ENCODE data around the gene HKDC1.
"Not testable (repeated sequence)": the region's sequence is repeated elsewhere in the genome, so short reads cannot be mapped to it uniquely, and the experiment has no call there.

HKDC1 gene

GRCh38 chr10:69281507-69282413 lies 61.6 kb downstream of the HKDC1 start:
- DNase-seq, result no peak

- DNase-seq, result not testable (repeated sequence)
Observed at GRCh38 chr10:69284402-69284801, 64.3 kb downstream of the HKDC1 start.

GRCh38 chr10:69285699-69286098 lies 65.6 kb downstream of the HKDC1 start:
- no peak for DNase-seq

- no peak for DNase-seq
Observed at GRCh38 chr10:69287181-69287580, 67.0 kb downstream of the HKDC1 start.

- DNase-seq, result no peak
Observed at GRCh38 chr10:69290993-69291392, 70.9 kb downstream of the HKDC1 start.

- no peak for DNase-seq
Observed at GRCh38 chr10:69292459-69292858, 72.3 kb downstream of the HKDC1 start.

GRCh38 chr10:69295027-69295636 lies 75.0 kb downstream of the HKDC1 start:
- no peak for DNase-seq

- no peak for DNase-seq
Observed at GRCh38 chr10:69303632-69304051, 83.5 kb downstream of the HKDC1 start.

- DNase-seq, result no peak
Observed at GRCh38 chr10:69306421-69306820, 86.3 kb downstream of the HKDC1 start.

GRCh38 chr10:69307434-69307833 lies 87.3 kb downstream of the HKDC1 start:
- DNase-seq, result no peak

- DNase-seq, result not testable (repeated sequence)
Observed at GRCh38 chr10:69308304-69308703, 88.2 kb downstream of the HKDC1 start.

GRCh38 chr10:69311309-69311708 lies 91.2 kb downstream of the HKDC1 start:
- DNase-seq, result no peak

GRCh38 chr10:69312528-69312927 lies 92.4 kb downstream of the HKDC1 start:
- no peak for DNase-seq

GRCh38 chr10:69315100-69315542 lies 95.0 kb downstream of the HKDC1 start:
- DNase-seq, result no peak

- DNase-seq, result no peak
Observed at GRCh38 chr10:69315610-69316312, 95.6 kb downstream of the HKDC1 start.

- DNase-seq, result no peak
Observed at GRCh38 chr10:69316313-69317059, 96.4 kb downstream of the HKDC1 start.
